ENCODE measurements around the gene ASTN1.

Gene ASTN1

DNA sequence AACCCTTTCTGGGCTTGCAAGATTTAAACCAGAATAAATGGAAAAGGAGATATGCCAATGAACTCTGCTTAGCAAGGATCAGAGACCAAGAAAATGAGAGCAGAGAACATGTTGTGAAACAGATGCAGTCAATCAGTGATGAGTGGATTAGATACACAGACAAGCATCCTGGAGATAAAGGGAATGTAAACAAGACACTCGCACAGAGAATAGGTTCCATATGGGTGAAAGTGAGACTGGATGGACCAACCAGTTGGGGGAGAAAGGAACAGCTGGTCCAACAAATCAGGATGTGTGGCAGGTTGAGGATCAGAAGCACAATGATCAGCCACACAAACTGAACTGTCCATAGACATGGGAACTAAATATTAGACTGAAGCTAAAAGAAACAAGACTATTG lies 338.2 kb downstream of the ASTN1 start:
- Histone ChIP-seq H3K4me2 (ENCODE audit: low read depth, low read length, poor library complexity, severe bottlenecking) (no peak overlapping the region), H3K79me2 (ENCODE audit: insufficient read depth, low read length) (no peaks in the 10 kb centered on the region), H2AFZ (ENCODE audit: low read length) (no peak overlapping the region), H3K4me1 (ENCODE audit: insufficient read depth, low read length, poor library complexity, severe bottlenecking) (no peaks in the 10 kb centered on the region), H3K4me3 (ENCODE audit: low read length, poor library complexity, severe bottlenecking) (no peak overlapping the region), H3K27me3 (ENCODE audit: insufficient read depth, low read length, poor library complexity, severe bottlenecking) (no peaks in the 10 kb centered on the region), H3K9ac (ENCODE audit: low read depth, low read length, poor library complexity, severe bottlenecking) (no peak overlapping the region), H3K9me2 (replicated peaks; ENCODE audit: low read depth, low read length) (no peaks in the 10 kb centered on the region), H4K20me1 (ENCODE audit: insufficient read depth, low read length, poor library complexity, severe bottlenecking) (no peaks in the 10 kb centered on the region), H3K36me3 (ENCODE audit: insufficient read depth, low read length) (no peaks in the 10 kb centered on the region), H3F3A (ENCODE audit: low read depth) (no peaks in the 10 kb centered on the region), H3K9me3 (ENCODE audit: insufficient read depth, low read depth, low read length) (no peaks in the 10 kb centered on the region)
- no peak for TF ChIP-seq EZH2phosphoT487 (IDR thresholded peaks at IDR 0.05; ENCODE audit: borderline replicate concordance)
- TF ChIP-seq, protein P1, sequence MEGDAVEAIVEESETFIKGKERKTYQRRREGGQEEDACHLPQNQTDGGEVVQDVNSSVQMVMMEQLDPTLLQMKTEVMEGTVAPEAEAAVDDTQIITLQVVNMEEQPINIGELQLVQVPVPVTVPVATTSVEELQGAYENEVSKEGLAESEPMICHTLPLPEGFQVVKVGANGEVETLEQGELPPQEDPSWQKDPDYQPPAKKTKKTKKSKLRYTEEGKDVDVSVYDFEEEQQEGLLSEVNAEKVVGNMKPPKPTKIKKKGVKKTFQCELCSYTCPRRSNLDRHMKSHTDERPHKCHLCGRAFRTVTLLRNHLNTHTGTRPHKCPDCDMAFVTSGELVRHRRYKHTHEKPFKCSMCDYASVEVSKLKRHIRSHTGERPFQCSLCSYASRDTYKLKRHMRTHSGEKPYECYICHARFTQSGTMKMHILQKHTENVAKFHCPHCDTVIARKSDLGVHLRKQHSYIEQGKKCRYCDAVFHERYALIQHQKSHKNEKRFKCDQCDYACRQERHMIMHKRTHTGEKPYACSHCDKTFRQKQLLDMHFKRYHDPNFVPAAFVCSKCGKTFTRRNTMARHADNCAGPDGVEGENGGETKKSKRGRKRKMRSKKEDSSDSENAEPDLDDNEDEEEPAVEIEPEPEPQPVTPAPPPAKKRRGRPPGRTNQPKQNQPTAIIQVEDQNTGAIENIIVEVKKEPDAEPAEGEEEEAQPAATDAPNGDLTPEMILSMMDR (conservative IDR thresholded peaks at IDR 0.05; ENCODE audit: low read length) = no peak

DNA sequence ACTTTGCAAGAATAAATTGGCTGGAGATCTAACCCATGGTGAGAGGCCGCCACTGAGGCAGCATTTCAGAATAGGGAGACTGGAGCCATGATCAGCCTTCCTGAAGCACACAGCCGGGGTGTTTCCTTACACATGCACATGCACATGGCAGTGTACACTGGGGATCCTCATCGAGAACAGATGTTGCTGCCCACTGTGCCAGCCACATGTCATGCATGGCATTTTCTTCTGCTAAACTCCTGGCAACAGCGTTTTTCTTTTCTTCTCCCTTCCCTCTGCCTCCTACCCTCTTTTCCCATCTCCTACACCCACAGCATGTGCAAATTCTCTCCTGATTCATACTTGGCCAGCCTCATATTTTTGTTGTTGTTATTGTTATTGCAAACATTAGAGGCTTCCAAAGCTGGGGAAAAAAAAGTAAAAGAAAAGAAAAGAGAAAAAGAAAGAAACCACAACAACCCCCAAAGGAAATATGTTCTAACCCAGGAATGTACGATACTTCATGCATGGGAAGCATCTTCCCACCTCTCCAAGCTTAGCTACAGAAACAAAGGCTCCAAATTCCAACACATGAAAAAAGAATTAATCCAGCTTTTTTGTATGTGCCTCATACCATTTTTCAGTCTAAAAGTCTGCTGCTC lies 344.0 kb downstream of the ASTN1 start:
- H2AFZ ChIP-seq (ENCODE audit: low read length) = no peak overlapping the region
- no peak overlapping the region for H3K9ac ChIP-seq (ENCODE audit: low read depth, low read length, poor library complexity, severe bottlenecking)
- H4K20me1 ChIP-seq (ENCODE audit: insufficient read depth, low read length, poor library complexity, severe bottlenecking) = no peaks in the 10 kb centered on the region
- H3K79me2 ChIP-seq (ENCODE audit: insufficient read depth, low read length) = no peaks in the 10 kb centered on the region
- H3K27me3 ChIP-seq (ENCODE audit: insufficient read depth, low read length, poor library complexity, severe bottlenecking) = no peaks in the 10 kb centered on the region
- no peaks in the 10 kb centered on the region for H3K9me2 ChIP-seq (replicated peaks; ENCODE audit: low read depth, low read length)
- H3K36me3 ChIP-seq (ENCODE audit: insufficient read depth, low read length) = no peaks in the 10 kb centered on the region
- TF ChIP-seq, protein P1 (conservative IDR thresholded peaks at IDR 0.05; ENCODE audit: low read length) = no peak
- TF ChIP-seq EZH2phosphoT487 (IDR thresholded peaks at IDR 0.05; ENCODE audit: borderline replicate concordance) = no peak
- H3F3A ChIP-seq (ENCODE audit: low read depth) = no peaks in the 10 kb centered on the region
- no peaks in the 10 kb centered on the region for H3K4me1 ChIP-seq (ENCODE audit: insufficient read depth, low read length, poor library complexity, severe bottlenecking)
- no peak overlapping the region for H3K4me2 ChIP-seq (ENCODE audit: low read depth, low read length, poor library complexity, severe bottlenecking)
- no peaks in the 10 kb centered on the region for H3K9me3 ChIP-seq (ENCODE audit: insufficient read depth, low read depth, low read length)
- no peak overlapping the region for H3K4me3 ChIP-seq (ENCODE audit: low read length, poor library complexity, severe bottlenecking)

DNA sequence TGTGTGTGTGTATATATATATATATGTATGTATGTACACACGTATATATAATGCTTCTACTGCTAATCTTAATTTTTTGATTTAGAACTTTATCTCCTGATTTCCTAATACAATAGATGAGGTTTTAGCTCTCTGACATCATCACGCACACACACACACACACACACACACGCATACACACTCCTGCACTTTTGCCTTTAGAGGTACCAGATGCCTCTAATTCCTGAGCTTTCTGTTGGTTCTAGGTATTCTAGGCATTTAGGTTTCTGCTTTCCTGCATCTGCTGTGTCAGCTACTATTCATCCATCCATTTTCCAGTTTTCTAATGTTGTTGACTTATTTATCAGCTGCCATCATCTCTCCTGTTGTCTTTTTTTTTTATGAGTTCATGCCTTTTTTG lies 348.3 kb downstream of the ASTN1 start:
- H3F3A ChIP-seq (ENCODE audit: low read depth) = no peaks in the 10 kb centered on the region
- no peak overlapping the region for H3K4me2 ChIP-seq (ENCODE audit: low read depth, low read length, poor library complexity, severe bottlenecking)
- TF ChIP-seq EZH2phosphoT487 (IDR thresholded peaks at IDR 0.05; ENCODE audit: borderline replicate concordance) = no peak
- TF ChIP-seq, protein P1 (conservative IDR thresholded peaks at IDR 0.05; ENCODE audit: low read length) = no peak
- no peaks in the 10 kb centered on the region for H3K4me1 ChIP-seq (ENCODE audit: insufficient read depth, low read length, poor library complexity, severe bottlenecking)
- no peak overlapping the region for H2AFZ ChIP-seq (ENCODE audit: low read length)
- no peaks in the 10 kb centered on the region for H3K9me2 ChIP-seq (replicated peaks; ENCODE audit: low read depth, low read length)
- no peak overlapping the region for H3K4me3 ChIP-seq (ENCODE audit: low read length, poor library complexity, severe bottlenecking)
- no peaks in the 10 kb centered on the region for H3K79me2 ChIP-seq (ENCODE audit: insufficient read depth, low read length)
- H3K9me3 ChIP-seq (ENCODE audit: insufficient read depth, low read depth, low read length) = no peaks in the 10 kb centered on the region
- no peaks in the 10 kb centered on the region for H4K20me1 ChIP-seq (ENCODE audit: insufficient read depth, low read length, poor library complexity, severe bottlenecking)
- no peaks in the 10 kb centered on the region for H3K27me3 ChIP-seq (ENCODE audit: insufficient read depth, low read length, poor library complexity, severe bottlenecking)
- no peak overlapping the region for H3K9ac ChIP-seq (ENCODE audit: low read depth, low read length, poor library complexity, severe bottlenecking)
- no peaks in the 10 kb centered on the region for H3K36me3 ChIP-seq (ENCODE audit: insufficient read depth, low read length)

Data from Loucy (cell line).